ENCODE results near the gene ALKBH6. TPM values are rescaled to one million over a fixed set of nuclear protein-coding genes. Genes with fewer than 3 reads are reported as not detected.
A peak's percentile ranks its signal among the peaks of the same experiment; 100 is the strongest.

Gene ALKBH6
- total RNA-seq, 2 donors from 2014 or later: 9.6 to 33.0 TPM

- Histone ChIP-seq H3K36me3 (replicated peaks in 1 of 2; ENCODE audit: insufficient read depth in 1 of 2, low read depth in 2 of 2) (no peaks in the 10 kb centered on the region), H3K27ac (no peak overlapping the region), H3K4me3 (no peak overlapping the region), H3K9me3 (no peaks in the 10 kb centered on the region), H3K4me1 (peaks cover 20% of the 10 kb centered on the region), H3K27me3 (peaks cover 0 to 12% of the 10 kb centered on the region in 2 donors)
- ATAC-seq (no peak), DNase-seq (no peak)
- TF ChIP-seq POLR2A (IDR thresholded peaks at IDR 0.05) (no peak), CTCF (IDR thresholded peaks at IDR 0.05) (no peak)
- intact Hi-C loops (cut with DNase I): no loop called here
- WGBS, 2 donors: 77 to 79% methylated on average over 9 of the region's 10 CpGs
Observed at GRCh38 chr19:35990771-35991730, 23.0 kb downstream of the ALKBH6 start.

- DNase-seq: no peak
- no peak for ATAC-seq
- peaks cover 16% of the 10 kb centered on the region for H3K4me1 ChIP-seq
- TF ChIP-seq CTCF (IDR thresholded peaks at IDR 0.05): no peak
- TF ChIP-seq POLR2A (IDR thresholded peaks at IDR 0.05): no peak
- H3K9me3 ChIP-seq: no peaks in the 10 kb centered on the region
- peaks cover 0 to 16% of the 10 kb centered on the region in 2 donors for H3K27me3 ChIP-seq
- H3K4me3 ChIP-seq: no peak overlapping the region
- H3K27ac ChIP-seq: no peak overlapping the region
- no peaks in the 10 kb centered on the region for H3K36me3 ChIP-seq (replicated peaks in 1 of 2; ENCODE audit: insufficient read depth in 1 of 2, low read depth in 2 of 2)
- intact Hi-C loops (cut with DNase I): no loop called here
- 86 to 89% methylated on average over 4 of the region's 4 CpGs for WGBS, 2 donors
Observed at GRCh38 chr19:35990156-35990555, 23.9 kb downstream of the ALKBH6 start.

- H3K9me3 ChIP-seq: no peaks in the 10 kb centered on the region
- peaks cover 10% of the 10 kb centered on the region for H3K4me1 ChIP-seq
- TF ChIP-seq POLR2A (IDR thresholded peaks at IDR 0.05) (no peak), CTCF (IDR thresholded peaks at IDR 0.05) (no peak)
- H3K27me3 ChIP-seq: peaks cover 0 to 16% of the 10 kb centered on the region in 2 donors
- no peak overlapping the region for H3K27ac ChIP-seq
- WGBS, 2 donors: 82 to 91% methylated on average over 3 of the region's 3 CpGs
- H3K36me3 ChIP-seq (replicated peaks in 1 of 2; ENCODE audit: insufficient read depth in 1 of 2, low read depth in 2 of 2): no peaks in the 10 kb centered on the region
- DNase-seq (no peak), ATAC-seq (no peak)
- intact Hi-C loops (cut with DNase I): no loop called here
- H3K4me3 ChIP-seq: no peak overlapping the region
Observed at GRCh38 chr19:35988824-35989223, 25.2 kb downstream of the ALKBH6 start.

GRCh38 chr19:35987571-35987896 lies 26.5 kb downstream of the ALKBH6 start:
- Histone ChIP-seq H3K36me3 (replicated peaks in 1 of 2; ENCODE audit: insufficient read depth in 1 of 2, low read depth in 2 of 2) (no peaks in the 10 kb centered on the region), H3K27me3 (peaks cover 0 to 16% of the 10 kb centered on the region in 2 donors), H3K4me3 (peak overlapping the region in 1 of 2 donors; percentile 17), H3K27ac (no peak overlapping the region), H3K4me1 (peaks cover 9% of the 10 kb centered on the region), H3K9me3 (no peaks in the 10 kb centered on the region)
- 27 to 30% methylated on average over 8 of the region's 8 CpGs for WGBS, 2 donors
- ATAC-seq (no peak), DNase-seq (no peak)
- intact Hi-C loops (cut with DNase I): no loop called here
- TF ChIP-seq CTCF (IDR thresholded peaks at IDR 0.05) (no peak), POLR2A (IDR thresholded peaks at IDR 0.05) (no peak)

All from body of pancreas (tissue), 4 donors.